CD4-positive, alpha-beta T cell treated with Interleukin-21 for 1 hour (primary cell): ENCODE data around the gene DMD.
"Not testable (repeated sequence)": the region's sequence is repeated elsewhere in the genome, so short reads cannot be mapped to it uniquely, and the experiment has no call there.

Experiments
- DNase-seq: peaks from one replicate; pipeline ENCODE4 v3.0.0-alpha.2; 2020

Gene DMD

DNA sequence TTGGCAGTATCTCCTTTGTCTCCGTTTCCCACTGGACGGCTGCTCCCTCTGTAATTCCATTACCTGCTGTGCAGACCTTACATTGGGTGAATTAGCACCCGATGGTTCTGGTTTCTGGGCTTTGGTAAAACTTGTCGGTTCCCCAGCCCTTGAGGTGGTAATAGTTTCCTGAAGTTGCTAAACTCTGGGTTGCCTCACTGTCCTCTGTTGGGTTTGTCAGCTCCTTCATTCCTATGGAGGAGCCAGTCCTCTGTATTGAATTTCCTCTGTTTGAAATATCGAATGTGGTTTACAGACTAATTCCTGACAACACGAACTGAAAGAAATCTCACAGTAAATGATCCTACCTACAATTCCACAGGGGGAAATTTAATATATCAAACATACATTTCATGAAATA is 1548.2 kb downstream of the DMD start:
- DNase-seq: no peak

DNA sequence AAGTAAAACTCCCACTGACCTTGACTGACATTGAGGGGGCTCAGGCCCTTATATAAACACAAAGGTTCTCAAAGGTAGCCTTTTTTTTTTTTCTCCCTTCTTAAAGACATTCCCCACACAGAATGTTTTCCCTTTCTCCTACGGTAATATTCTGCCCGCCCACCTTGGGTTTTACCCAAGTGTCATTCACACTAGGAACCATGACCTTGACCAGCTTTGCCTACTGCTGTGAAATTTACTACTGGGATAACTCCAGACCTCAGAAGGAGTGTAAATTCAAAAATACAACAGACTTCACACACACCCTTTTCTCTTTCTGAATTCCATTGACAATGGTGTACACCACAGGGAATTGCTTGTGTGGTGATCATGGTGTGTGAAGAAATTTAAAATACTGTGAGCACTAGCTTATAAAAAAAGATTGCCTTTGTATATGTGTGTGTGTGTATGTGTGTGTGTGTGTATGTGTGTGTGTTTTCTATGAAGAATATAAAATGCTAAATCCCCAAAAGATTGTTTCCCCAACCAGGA is 1550.0 kb downstream of the DMD start:
- no peak for DNase-seq

GRCh38 chrX:31658360-31658759 is 1553.0 kb downstream of the DMD start:
- no peak for DNase-seq

DNA sequence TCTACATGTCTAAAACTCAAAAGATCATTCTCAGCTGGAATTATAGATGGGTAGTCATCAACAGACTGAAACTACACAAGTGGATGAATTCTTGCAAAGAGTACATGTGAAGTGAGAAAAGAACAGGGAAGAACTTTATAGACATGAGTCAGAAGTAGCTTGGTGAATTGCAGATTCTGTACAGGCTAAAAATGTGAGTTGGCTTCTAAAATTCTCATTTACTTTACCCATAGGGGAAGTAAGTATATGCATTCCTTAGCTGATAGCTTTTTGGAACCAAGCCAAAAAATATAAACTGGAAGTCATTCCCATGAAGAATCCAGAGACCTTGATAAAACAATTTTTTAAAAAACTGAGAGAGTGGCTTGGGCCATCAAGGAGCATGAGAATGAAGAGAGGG is 1555.3 kb downstream of the DMD start:
- no peak for DNase-seq

DNA sequence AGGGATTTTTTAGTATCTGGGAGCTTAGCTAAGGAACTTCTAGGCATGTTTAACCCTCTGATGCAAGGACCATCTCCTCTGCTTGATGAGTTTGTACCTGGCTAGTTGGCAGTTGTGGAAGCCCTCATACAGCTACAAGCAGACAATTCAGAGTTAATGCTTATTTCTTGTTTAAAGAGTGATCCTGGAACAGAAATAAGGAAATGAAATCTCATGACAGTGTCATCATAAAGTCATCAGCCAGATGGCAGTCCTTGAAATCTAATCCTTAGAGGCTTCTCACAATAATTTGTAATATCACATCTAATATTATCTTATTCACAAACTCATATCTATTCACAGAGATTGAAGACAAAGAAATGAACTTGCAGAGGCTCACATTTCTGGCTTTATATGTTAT is 1557.9 kb downstream of the DMD start:
- DNase-seq: no peak

GRCh38 chrX:31652650-31653049 is 1558.7 kb downstream of the DMD start:
- no peak for DNase-seq

DNA sequence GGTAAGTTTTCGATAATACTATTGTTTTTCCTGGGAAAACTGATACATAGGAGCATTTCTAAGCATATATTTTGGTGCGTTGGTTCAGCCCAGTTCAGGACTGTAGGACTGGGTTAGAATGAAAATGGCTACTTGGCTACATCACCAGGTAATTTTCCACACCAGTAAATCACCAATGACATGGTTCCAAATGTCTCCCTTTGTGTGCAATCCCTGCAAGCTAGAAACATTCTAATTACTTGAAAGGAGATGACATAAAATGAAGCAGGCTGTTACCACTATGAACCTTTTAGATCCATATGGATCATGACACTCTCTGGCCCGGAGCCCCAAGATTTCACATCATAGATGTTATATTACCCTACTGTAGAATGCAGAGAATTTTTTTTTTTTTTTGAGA is 1562.1 kb downstream of the DMD start:
- no peak for DNase-seq

DNA sequence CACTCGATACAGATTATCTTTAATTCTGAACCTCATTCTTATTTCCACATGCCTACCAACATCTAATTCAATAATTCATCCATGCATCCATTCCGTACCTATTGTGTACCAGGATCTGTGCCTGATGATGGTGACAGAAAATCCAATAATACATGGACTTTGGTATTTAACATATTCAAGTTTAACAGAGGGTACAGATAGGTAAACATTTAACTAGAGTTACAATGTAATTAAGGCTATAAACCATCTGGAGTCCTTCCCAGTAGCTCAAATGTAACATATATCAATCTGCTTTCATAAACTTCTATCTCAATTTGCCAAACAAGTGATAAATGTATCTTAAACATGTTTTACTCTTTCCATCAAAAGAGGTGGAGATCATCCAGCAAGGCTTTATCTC is 1578.0 kb downstream of the DMD start:
- DNase-seq: no peak

GRCh38 chrX:31629195-31629594 is 1582.2 kb downstream of the DMD start:
- DNase-seq: no peak

- DNase-seq: no peak
Observed at GRCh38 chrX:31609130-31609529, 1602.2 kb downstream of the DMD start.

DNA sequence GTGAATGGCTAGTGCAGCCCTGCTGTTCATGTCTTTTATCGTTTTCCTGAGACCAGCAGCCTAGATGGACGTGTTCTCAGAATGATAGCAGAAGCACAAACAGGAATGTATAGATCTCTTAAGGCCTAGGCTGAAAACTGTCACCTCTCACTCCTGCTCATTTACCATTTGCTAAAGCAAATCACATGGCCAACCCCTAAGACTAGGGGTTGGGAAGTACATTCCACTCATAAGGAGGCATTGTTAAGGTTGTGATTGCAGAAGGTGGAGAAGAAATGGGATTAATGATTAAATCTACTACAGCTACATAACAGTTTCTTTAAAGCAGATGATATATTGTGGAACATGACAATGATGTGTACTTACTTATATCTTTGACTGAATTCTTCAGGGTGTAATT is 1602.7 kb downstream of the DMD start:
- DNase-seq: no peak

GRCh38 chrX:31606771-31607170 is 1604.6 kb downstream of the DMD start:
- DNase-seq: no peak

DNA sequence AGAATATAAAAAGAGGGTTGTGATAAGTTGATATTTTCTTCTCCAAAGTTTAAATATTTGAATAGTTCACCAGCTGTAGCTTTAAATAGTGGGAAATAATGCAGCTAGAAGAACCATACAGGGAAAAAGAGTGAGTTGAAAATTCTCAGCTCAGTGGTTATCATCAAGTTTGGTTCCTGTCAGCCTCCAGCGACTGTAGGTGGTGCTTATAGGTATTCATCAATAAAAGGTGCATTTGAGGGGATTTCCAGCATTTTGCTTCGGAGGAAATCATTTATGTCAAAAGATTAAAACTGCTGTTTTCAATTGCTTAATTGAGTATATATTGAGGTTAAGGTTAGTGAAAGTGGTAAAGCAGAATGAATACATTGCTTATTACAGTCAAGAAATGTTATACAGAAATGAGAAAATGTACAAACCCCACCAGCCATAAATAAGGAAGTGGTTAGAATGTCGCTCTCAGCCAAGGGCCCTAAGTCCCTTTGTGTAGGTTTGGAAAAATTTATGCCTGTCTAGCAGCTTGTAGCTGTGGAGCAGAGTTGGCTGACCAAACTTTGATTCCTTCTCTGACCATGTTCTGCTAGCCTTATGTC is 1606.6 kb downstream of the DMD start:
- DNase-seq: no peak

- DNase-seq: no peak
Observed at GRCh38 chrX:31603411-31604120, 1607.8 kb downstream of the DMD start.

DNA sequence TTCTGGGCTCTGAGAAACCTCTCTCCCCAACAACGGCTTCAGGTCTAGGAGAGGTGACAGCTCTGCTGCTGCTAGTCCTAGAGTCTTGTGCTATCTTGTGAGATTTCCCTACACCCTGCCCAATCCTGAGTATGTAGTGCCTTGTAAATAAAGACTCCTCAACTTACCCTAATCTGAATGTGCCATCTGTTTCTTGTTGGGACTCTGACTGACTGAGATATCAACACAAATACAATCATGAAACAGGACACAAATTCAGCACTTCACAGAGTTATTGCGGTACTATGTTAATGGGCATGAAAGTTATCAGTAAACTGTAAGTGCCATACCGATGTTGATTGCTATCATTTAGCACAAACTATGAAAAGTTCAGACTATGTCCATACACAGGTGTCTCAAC is 1610.5 kb downstream of the DMD start:
- DNase-seq: no peak

- no peak for DNase-seq
Observed at GRCh38 chrX:31593353-31593752, 1618.0 kb downstream of the DMD start.

DNA sequence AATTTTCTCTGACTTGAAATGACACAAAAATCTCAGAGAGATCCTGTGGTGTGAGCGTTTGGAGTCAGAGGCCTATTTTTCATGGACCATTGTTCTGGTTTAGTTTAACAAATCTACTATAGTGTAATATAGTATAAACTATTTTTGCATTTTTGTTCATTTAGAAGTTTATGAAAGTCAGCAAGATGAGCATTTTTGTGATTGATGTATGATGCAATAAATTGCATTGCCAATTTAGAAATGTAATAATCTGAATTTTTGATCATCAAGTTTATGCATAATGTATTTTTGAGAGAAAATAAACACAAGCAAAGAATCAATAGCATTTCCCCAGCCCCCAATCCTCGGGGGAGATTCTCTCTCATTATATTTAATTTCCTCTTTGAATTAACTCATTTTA is 1620.0 kb downstream of the DMD start:
- no peak for DNase-seq

GRCh38 chrX:31590581-31591114 is 1620.7 kb downstream of the DMD start:
- DNase-seq: no peak

- DNase-seq: no peak
Observed at GRCh38 chrX:31589503-31589902, 1621.8 kb downstream of the DMD start.

DNA sequence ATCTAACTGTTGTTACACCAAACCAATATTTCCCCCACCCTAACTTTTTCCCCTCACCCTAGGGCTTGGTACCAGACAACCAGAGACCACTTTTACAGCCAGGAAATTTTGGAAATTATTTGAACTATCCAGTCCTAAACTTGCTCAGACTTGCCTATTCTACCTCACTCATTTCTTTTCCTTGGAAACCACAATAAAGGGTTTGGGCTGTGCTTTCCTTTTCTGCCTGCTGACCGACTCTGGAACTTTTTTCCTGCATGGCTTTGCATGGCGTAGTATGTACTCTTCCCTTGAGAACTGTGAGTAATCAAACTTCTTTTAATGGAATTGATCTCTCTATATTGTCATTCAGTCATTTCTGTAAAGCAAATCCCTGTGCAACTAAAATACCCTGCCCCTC is 1623.0 kb downstream of the DMD start:
- DNase-seq: no peak

DNA sequence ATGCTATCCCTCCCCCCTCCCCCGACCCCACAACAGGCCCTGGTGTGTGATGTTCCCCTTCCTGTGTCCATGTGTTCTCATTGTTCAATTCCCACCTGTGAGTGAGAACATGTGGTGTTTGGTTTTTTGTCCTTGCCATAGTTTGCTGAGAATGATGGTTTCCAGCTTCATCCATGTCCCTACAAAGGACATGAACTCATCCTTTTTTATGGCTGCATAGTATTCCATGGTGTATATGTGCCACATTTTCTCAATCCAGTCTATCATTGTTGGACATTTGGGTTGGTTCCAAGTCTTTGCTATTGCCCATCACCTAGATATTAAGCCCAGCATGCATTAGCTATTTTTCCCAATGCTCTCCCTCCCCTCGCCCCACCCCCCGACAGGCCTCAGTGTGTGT is 1627.5 kb downstream of the DMD start:
- DNase-seq: not testable (repeated sequence)

- no peak for DNase-seq
Observed at GRCh38 chrX:31580726-31581125, 1630.6 kb downstream of the DMD start.

DNA sequence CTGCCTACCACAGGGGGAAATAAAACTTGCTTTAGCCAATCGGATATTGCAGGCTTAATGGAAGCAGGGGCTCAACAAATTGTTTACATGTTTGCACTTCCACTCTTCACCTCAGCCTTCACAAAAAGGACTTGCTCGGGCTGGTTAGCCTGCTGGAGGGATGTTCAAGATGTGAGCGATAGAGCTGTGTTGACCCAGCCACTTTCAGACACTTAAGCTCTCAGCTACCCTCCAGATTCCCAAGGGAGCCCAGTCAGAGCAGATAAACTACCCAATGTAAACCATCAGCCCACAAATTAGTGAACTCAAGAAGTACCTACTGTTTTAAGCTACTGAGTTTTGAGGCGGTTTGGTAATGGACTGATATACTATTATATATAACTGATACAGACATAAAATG is 1631.1 kb downstream of the DMD start:
- DNase-seq: no peak

GRCh38 chrX:31572360-31572759 is 1639.0 kb downstream of the DMD start:
- DNase-seq: no peak

DNA sequence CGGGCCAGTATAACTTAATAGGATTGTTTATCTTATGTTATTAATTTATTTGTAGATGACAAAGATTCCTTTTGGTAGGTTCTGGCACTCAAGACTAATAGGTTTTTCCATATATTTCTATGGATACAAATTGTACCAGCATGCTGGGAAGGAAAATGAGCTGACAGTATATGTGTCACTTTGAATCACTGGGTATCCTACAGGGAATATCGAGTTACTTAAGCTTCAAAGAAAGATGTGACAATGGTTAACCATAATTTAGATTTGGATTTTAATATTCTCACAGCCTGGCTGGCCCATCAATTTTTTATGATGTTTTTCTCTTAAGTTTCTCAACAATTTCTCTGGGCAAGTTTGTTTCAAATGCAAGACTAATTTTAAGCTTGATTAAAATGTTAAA is 1640.7 kb downstream of the DMD start:
- no peak for DNase-seq
